DOHH2 (cell line): ENCODE results near the gene SLC45A1.

ENCODE experiments used
- EZH2phosphoT487 ChIP-seq: fragments of 200-600 bp; sonication (generic); IDR thresholded peaks from 2 replicates; pipeline ENCODE4 v1.6.1; 2017; ENCODE audit warnings: borderline replicate concordance, mild to moderate bottlenecking, antibody characterized with exemption, low read length, moderate library complexity, mixed read lengths
- TF ChIP-seq, protein P1 (sequence below): fragments of 200-600 bp; sonication (generic); IDR thresholded peaks from one replicate; pipeline ENCODE4 v1.5.1; 2014; ENCODE audit warnings: antibody characterized with exemption, mild to moderate bottlenecking, low read depth, low read length; ENCODE audit not compliant: poor library complexity, severe bottlenecking

- TF ChIP-seq, protein P1, sequence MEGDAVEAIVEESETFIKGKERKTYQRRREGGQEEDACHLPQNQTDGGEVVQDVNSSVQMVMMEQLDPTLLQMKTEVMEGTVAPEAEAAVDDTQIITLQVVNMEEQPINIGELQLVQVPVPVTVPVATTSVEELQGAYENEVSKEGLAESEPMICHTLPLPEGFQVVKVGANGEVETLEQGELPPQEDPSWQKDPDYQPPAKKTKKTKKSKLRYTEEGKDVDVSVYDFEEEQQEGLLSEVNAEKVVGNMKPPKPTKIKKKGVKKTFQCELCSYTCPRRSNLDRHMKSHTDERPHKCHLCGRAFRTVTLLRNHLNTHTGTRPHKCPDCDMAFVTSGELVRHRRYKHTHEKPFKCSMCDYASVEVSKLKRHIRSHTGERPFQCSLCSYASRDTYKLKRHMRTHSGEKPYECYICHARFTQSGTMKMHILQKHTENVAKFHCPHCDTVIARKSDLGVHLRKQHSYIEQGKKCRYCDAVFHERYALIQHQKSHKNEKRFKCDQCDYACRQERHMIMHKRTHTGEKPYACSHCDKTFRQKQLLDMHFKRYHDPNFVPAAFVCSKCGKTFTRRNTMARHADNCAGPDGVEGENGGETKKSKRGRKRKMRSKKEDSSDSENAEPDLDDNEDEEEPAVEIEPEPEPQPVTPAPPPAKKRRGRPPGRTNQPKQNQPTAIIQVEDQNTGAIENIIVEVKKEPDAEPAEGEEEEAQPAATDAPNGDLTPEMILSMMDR = no peak
- TF ChIP-seq EZH2phosphoT487 = no peak
Observed at GRCh38 chr1:8378178-8378577, 60.3 kb downstream of the SLC45A1 start.
